Karpas-422 (cell line): ENCODE data around the gene RASSF4. TPM values are rescaled to one million over a fixed set of nuclear protein-coding genes. Genes with fewer than 3 reads are reported as not detected.
A peak's percentile ranks its signal among the peaks of the same experiment; 100 is the strongest.

Experiments
- DNase-seq: peaks from one replicate; pipeline ENCODE4 v3.0.0-alpha.2; 2015
- H2AFZ ChIP-seq: fragments of 200-600 bp; sonication (generic); 2 replicates; pipeline ENCODE4 v1.6.1; 2014; ENCODE audit warnings: antibody characterized with exemption, low read length, mixed read lengths
- H3K27ac ChIP-seq: fragments of 200-600 bp; sonication (generic); 2 replicates; pipeline ENCODE4 v1.5.1; 2014; ENCODE audit warnings: mild to moderate bottlenecking, low read length, moderate library complexity
- H3K27me3 ChIP-seq: fragments of 200-600 bp; sonication (generic); 2 replicates; pipeline ENCODE4 v1.6.1; 2014; ENCODE audit warnings: low read length, mixed read lengths
- H3K36me3 ChIP-seq: fragments of 200-600 bp; sonication (generic); 2 replicates; pipeline ENCODE4 v1.6.1; 2014; ENCODE audit warnings: low read length, mixed read lengths; ENCODE audit not compliant: insufficient read depth
- H3K4me1 ChIP-seq: fragments of 200-600 bp; sonication (generic); 2 replicates; pipeline ENCODE4 v1.6.1; 2014; ENCODE audit warnings: mild to moderate bottlenecking, low read length, mixed read lengths
- H3K4me2 ChIP-seq: fragments of 200-600 bp; sonication (generic); 2 replicates; pipeline ENCODE4 v1.6.1; 2014; ENCODE audit warnings: low read length, low read depth, mild to moderate bottlenecking; ENCODE audit not compliant: poor library complexity, severe bottlenecking
- H3K4me3 ChIP-seq: fragments of 200-600 bp; sonication (generic); 2 replicates; pipeline ENCODE4 v1.5.1; 2014; ENCODE audit warnings: mild to moderate bottlenecking, antibody characterized with exemption, low read length, mixed read lengths
- H3K79me2 ChIP-seq: fragments of 200-600 bp; sonication (generic); 2 replicates; pipeline ENCODE4 v1.6.1; 2014; ENCODE audit warnings: mild to moderate bottlenecking, low read length, mixed read lengths
- H3K9ac ChIP-seq: fragments of 200-600 bp; sonication (generic); 2 replicates; pipeline ENCODE4 v1.6.0; 2014; ENCODE audit warnings: low read length
- H3K9me2 ChIP-seq: fragments of 200-600 bp; sonication (generic), shearing (Covaris generic); replicated peaks from 2 replicates; pipeline ENCODE4 v1.6.0; 2014; ENCODE audit warnings: mild to moderate bottlenecking, low read length, moderate library complexity; ENCODE audit not compliant: insufficient read depth
- H3K9me3 ChIP-seq: fragments of 300-700, 200-600 bp; sonication (generic); 2 replicates; pipeline ENCODE4 v1.6.1; 2014; ENCODE audit warnings: low read length, mixed read lengths
- H4K20me1 ChIP-seq: fragments of 200-600 bp; sonication (generic); 2 replicates; pipeline ENCODE4 v1.6.1; 2014; ENCODE audit warnings: mild to moderate bottlenecking, antibody characterized with exemption, low read length, low read depth; ENCODE audit not compliant: insufficient read depth
- total RNA-seq: library from RNA; depleted of rRNA; stranded (reverse); fragments of >200 nt; shearing (Covaris generic); gene quantifications from 2 replicates; pipeline ENCODE4 v1.2.3, GENCODE V29; 2014; ENCODE audit warnings: low replicate concordance; rRNA removed

Gene RASSF4, protein sequence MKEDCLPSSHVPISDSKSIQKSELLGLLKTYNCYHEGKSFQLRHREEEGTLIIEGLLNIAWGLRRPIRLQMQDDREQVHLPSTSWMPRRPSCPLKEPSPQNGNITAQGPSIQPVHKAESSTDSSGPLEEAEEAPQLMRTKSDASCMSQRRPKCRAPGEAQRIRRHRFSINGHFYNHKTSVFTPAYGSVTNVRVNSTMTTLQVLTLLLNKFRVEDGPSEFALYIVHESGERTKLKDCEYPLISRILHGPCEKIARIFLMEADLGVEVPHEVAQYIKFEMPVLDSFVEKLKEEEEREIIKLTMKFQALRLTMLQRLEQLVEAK
- 3.6 and 7.1 TPM in 2 replicates for total RNA-seq

DNA sequence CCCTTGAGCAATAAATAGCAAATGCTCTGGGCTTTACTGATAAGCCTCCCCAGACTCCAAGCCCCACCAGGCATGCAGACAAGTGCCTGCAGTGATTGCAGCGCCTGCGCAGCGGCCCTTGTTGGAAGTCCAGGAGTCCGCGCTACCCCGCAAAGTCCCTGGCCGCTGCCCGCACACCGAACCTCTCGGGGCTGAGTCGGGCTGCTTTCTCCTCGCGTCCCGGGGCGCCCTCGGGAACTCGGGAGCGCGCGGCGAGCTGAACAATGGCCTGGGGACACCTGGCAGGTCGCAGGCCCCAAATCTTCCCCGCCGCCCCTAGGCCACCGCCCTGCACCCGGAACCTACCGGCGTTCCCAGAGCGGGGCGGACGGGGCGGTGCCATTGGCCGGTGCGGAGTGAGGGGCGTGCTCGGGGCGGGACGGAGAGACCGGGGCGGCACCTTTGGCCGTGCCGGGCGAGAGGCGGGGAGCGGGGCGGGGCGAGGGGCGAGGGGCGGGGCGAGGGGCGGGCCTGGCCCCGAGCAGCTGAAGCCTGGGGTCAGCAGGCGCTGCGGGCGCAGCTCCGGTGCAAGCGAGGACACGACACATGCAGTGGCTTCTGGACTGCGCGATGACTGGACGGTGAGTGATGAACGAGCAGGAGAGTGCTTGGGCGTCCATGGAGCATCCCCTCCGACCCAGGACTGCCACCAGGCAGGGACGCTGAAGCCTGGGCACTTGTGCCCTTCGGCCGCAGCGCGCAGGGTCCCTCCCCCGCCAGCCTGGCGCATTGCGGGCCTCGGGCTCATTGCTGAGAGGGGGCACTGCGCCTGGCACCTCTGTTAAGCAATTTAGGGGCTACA, at the start of gene RASSF4:
Gene RASSF4, plus strand, starts transcription at position 556 of the 841 bp plus-strand sequence. CDS start 10,401 bp downstream, outside the sequence.
- peaks cover 4% of the 10 kb centered on the region; the same call in 1 of the 2 replicates for H4K20me1 ChIP-seq
- peaks cover 4% of the 10 kb centered on the region; the same call in 1 of the 2 replicates for H3K79me2 ChIP-seq
- peak; percentile 96 for DNase-seq

DNA sequence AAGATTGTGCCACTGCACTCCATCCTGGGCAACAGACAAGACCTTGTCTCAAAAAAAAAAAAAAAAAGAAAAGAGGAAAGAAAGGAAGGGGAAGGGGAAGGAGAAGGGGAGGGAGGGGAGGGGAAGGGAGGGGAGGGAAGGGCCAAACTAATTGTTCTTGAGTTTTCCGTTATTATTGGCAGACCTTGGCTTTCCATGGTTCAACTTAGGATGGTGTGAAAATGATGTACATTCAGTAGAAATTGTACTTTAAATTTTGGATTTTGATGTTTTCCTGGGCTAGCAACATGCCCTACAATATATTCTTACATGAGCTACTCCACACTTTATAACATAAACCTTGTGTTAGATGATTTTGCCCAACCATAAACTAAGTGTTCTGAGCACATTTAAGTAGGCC, 49.7 kb upstream of the RASSF4 start:
- no peak for DNase-seq
- no peak overlapping the region for H3K27ac ChIP-seq
- no peaks in the 10 kb centered on the region for H3K36me3 ChIP-seq
- no peak overlapping the region for H2AFZ ChIP-seq
- no peaks in the 10 kb centered on the region for H3K27me3 ChIP-seq
- H3K9me3 ChIP-seq, result no peaks in the 10 kb centered on the region
- H3K4me1 ChIP-seq, result peaks cover 15% of the 10 kb centered on the region
- H3K9me2 ChIP-seq, result no peaks in the 10 kb centered on the region
- H3K4me2 ChIP-seq, result no peak overlapping the region
- no peaks in the 10 kb centered on the region for H3K79me2 ChIP-seq
- H4K20me1 ChIP-seq, result no peaks in the 10 kb centered on the region
- H3K9ac ChIP-seq, result no peak overlapping the region
- no peak overlapping the region for H3K4me3 ChIP-seq

More for the DNA sequence above, at the start of gene RASSF4:
- peaks cover 56% of the 10 kb centered on the region for H3K4me1 ChIP-seq
- peak within 1 kb of the TSS; percentile 72 for H3K9ac ChIP-seq
- H3K9me2 ChIP-seq, result no peaks in the 10 kb centered on the region
- no peaks in the 10 kb centered on the region for H3K9me3 ChIP-seq
- H3K4me2 ChIP-seq, result peak within 1 kb of the TSS; percentile 81
- peak within 1 kb of the TSS; percentile 79 for H3K4me3 ChIP-seq
- no peak within 1 kb of the TSS; the same call in 1 of the 2 replicates for H3K27ac ChIP-seq
- 0 out of 2 replicates have a peak within 1 kb of the TSS, but pooled peaks have one; percentile 72 for H2AFZ ChIP-seq
- H3K27me3 ChIP-seq, result no peaks in the 10 kb centered on the region; the same call in 1 of the 2 replicates
- H3K36me3 ChIP-seq, result peaks cover 3% of the 10 kb centered on the region; the same call in 1 of the 2 replicates

DNA sequence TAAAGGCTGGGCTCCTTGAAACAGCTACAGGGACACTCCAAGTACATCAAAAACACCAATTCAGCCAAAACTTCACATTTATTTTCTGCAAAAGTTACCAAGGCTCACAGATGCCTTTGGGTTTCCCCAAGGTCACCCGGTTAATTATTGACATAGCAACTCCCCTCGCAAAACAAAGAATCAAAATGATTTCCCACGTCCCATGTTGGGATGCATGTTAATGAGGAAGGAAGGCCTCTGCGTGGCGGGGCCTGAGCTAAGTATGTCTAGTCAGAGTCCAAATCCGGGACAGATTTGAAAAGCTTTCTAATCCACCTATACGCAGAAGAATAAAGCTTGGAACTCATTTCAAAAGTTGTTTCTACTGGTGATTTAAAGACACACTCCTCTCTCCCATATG, 49.0 kb upstream of the RASSF4 start:
- no peaks in the 10 kb centered on the region for H3K27me3 ChIP-seq
- no peak overlapping the region for H3K4me2 ChIP-seq
- H3K9me3 ChIP-seq, result no peaks in the 10 kb centered on the region
- H3K27ac ChIP-seq, result no peak overlapping the region
- DNase-seq, result no peak
- no peak overlapping the region for H3K9ac ChIP-seq
- H3K79me2 ChIP-seq, result no peaks in the 10 kb centered on the region
- H3K36me3 ChIP-seq, result no peaks in the 10 kb centered on the region
- H3K9me2 ChIP-seq, result no peaks in the 10 kb centered on the region
- peaks cover 15% of the 10 kb centered on the region for H3K4me1 ChIP-seq
- H4K20me1 ChIP-seq, result no peaks in the 10 kb centered on the region
- no peak overlapping the region for H2AFZ ChIP-seq
- H3K4me3 ChIP-seq, result no peak overlapping the region

DNA sequence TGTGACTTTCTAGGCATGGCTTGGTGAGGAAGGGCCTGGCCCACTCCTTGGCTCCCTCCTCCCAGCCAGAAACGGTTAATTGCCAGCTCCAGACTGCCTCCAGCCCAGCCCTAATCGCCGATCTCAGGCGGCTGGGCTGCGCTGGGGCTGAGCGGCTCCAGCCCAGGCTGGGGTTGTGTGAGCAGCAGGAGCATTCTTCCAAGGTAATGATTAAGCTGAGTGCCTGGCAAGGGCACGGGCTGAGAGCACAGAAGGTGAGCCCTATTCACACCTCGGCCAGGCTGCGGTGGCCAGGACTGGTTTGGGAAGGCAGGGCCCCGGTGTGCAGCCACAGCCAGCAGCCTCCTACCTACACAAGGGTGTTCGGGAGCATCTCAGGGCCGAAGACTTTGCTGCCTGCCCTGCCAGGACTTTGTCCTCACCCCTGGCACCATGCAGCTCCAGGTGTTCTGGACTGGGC, 48.5 kb upstream of the RASSF4 start, which contains the start of gene TMEM72:
Gene TMEM72, plus strand, starts transcription at position 257 of the 460 bp plus-strand sequence. Its CDS starts 176 bp downstream, at position 433.
- Histone ChIP-seq H3K4me1 (peaks cover 15% of the 10 kb centered on the region), H3K9me3 (no peaks in the 10 kb centered on the region), H3K9me2 (no peaks in the 10 kb centered on the region)

DNA sequence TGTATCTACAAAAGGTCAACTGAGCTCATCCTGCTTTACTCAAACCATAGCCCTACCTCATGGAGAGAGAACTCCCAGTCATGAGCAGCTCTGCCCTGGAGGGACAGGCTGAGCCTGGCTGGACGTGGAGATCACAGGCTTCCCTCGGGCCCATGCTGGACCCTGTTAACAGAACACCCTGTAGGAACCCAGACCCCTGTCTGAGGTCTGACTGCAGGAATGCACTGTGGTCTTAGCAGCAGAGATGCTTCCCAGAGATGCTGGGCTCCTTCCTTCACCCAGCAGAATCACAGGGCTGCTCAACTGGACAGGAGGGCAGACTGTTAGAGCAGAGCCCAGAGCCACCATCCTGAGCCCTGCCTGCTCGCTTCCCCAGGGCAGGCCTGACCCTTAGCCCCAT, 47.7 kb upstream of the RASSF4 start:
- H3K79me2 ChIP-seq, result no peaks in the 10 kb centered on the region
- H3K27ac ChIP-seq, result no peak overlapping the region
- no peaks in the 10 kb centered on the region for H3K9me2 ChIP-seq
- H3K4me3 ChIP-seq, result no peak overlapping the region
- no peaks in the 10 kb centered on the region for H3K9me3 ChIP-seq
- H3K4me1 ChIP-seq, result peaks cover 15% of the 10 kb centered on the region
- no peaks in the 10 kb centered on the region for H4K20me1 ChIP-seq
- no peaks in the 10 kb centered on the region for H3K27me3 ChIP-seq
- no peak overlapping the region for H3K4me2 ChIP-seq
- DNase-seq, result no peak
- H3K36me3 ChIP-seq, result no peaks in the 10 kb centered on the region
- no peak overlapping the region for H2AFZ ChIP-seq
- H3K9ac ChIP-seq, result no peak overlapping the region

More for the DNA sequence above, 48.5 kb upstream of the RASSF4 start, which contains the start of gene TMEM72:
- Histone ChIP-seq H3K4me3 (no peak within 1 kb of the TSS), H3K27me3 (no peaks in the 10 kb centered on the region), H3K4me2 (no peak within 1 kb of the TSS), H3K27ac (no peak within 1 kb of the TSS), H4K20me1 (no peaks in the 10 kb centered on the region), H3K36me3 (no peaks in the 10 kb centered on the region), H3K79me2 (no peaks in the 10 kb centered on the region), H2AFZ (no peak within 1 kb of the TSS), H3K9ac (no peak within 1 kb of the TSS)
- no peak for DNase-seq

DNA sequence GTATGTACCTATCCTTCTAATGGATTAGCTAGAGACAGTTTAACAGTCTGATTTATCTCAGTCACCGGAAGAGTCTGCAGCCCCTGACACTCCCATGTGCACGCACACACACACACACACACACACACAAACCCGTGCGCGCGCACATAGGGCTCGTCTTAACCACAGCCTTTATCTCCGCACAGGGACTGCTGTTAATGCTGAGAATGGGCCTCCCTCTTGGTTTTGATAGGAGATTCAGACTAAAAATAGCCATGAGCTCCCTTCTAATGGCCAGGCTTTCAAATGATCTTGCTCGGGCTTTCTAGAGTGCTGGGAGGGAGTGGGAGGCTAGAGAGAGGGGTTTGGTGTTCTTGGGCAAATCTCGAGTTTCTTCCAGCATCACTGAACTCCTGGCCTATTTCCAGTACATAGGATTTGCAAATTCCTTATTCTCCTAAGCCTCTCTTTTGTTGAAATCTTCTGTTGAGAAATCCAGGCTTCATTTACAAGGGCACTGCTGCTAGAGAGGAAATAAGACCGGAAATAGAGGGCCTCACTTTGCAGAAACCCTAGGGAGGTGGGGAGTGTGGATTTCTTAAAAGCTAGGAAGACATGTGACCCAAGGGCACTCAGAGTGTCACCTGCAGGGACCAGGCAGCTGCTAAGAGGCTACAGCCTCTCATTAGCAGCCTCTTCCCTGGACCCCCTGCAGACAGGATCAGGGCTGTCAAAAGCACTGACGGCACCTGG, 46.1 kb upstream of the RASSF4 start:
- Histone ChIP-seq H3K9ac (no peak overlapping the region), H3K27ac (no peak overlapping the region), H3K79me2 (no peaks in the 10 kb centered on the region), H3K4me3 (no peak overlapping the region), H3K9me3 (no peaks in the 10 kb centered on the region), H3K27me3 (no peaks in the 10 kb centered on the region), H3K9me2 (no peaks in the 10 kb centered on the region), H2AFZ (no peak overlapping the region), H3K4me2 (no peak overlapping the region), H3K36me3 (no peaks in the 10 kb centered on the region), H3K4me1 (peaks cover 11% of the 10 kb centered on the region), H4K20me1 (no peaks in the 10 kb centered on the region)
- DNase-seq, result no peak

DNA sequence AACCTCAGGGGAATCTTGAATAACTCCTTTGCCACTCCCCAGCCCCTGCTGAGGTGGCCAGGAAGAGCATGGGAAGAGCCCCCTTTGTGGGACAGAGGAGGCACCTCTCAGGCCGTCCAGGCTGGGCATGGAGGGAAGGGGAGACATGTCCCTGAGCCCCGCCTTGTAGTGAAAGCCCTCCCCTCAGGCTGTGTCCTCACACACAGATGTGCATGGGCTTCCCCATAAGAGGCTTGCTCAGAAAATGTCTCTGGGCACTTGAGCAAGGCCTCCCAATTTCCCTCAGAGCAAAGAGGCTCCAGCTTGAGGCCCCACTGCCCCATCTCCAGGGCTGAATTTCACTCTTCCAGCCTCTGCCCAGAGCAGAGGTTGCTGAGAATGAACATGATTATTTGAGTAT, 44.7 kb upstream of the RASSF4 start:
- Histone ChIP-seq H3K27me3 (no peaks in the 10 kb centered on the region), H3K4me1 (peaks cover 11% of the 10 kb centered on the region), H3K27ac (no peak overlapping the region), H3K9ac (no peak overlapping the region), H4K20me1 (no peaks in the 10 kb centered on the region), H2AFZ (no peak overlapping the region), H3K79me2 (no peaks in the 10 kb centered on the region), H3K36me3 (no peaks in the 10 kb centered on the region), H3K4me2 (no peak overlapping the region), H3K4me3 (no peak overlapping the region), H3K9me3 (no peaks in the 10 kb centered on the region), H3K9me2 (no peaks in the 10 kb centered on the region)
- DNase-seq, result no peak
